ENCODE data around the gene ZIC5. TPM values are rescaled to one million over a fixed set of nuclear protein-coding genes. Genes with fewer than 3 reads are reported as not detected.

ZIC5 gene
- total and polyA plus RNA-seq, 2 of the 4 experiments (the other 2 are of a cell fraction) = not detected

GRCh38 chr13:99991013-99991827, 19.7 kb upstream of the ZIC5 start:
- Histone ChIP-seq H3K23ac (ENCODE audit: low read depth, low read length) (no peak overlapping the region), H3K4me1 (ENCODE audit: control insufficient read depth, insufficient read depth, low read length) (no peaks in the 10 kb centered on the region), H3K9ac (ENCODE audit: low read depth, low read length) (no peak overlapping the region), H3K4me2 (ENCODE audit: low read depth, low read length) (no peak overlapping the region), H3K14ac (replicated peaks; ENCODE audit: low read depth, low read length) (no peak overlapping the region), H2BK15ac (ENCODE audit: low read depth, low read length) (no peak overlapping the region), H2AK5ac (ENCODE audit: low read depth, low read length) (no peak overlapping the region), H2BK5ac (ENCODE audit: low read depth, low read length, poor library complexity, severe bottlenecking) (no peak overlapping the region), H2BK20ac (ENCODE audit: low read depth, low read length) (no peak overlapping the region), H3K27me3 (ENCODE audit: control insufficient read depth, insufficient read depth, low read length) (peaks cover 93% of the 10 kb centered on the region), H3K4me3 (ENCODE audit: insufficient read depth, low read depth, low read length) (no peak overlapping the region), H3K4ac (ENCODE audit: low read depth, low read length) (no peak overlapping the region), H3K9me1 (ENCODE audit: insufficient read depth, low read length) (0 out of 2 replicates have a peak, but pooled peaks cover 3% of the 10 kb centered on the region), H4K91ac (ENCODE audit: insufficient read depth, low read depth, low read length) (no peak overlapping the region), H3K18ac (ENCODE audit: low read depth, low read length) (no peak overlapping the region), H4K5ac (ENCODE audit: low read depth, low read length) (no peak overlapping the region), H3K9me3 (ENCODE audit: control insufficient read depth, insufficient read depth, low read length) (peaks cover 31% of the 10 kb centered on the region), H2AK9ac (replicated peaks; ENCODE audit: low read depth, low read length, poor library complexity) (no peak overlapping the region), H4K20me1 (ENCODE audit: insufficient read depth, low read length) (peaks cover 8% of the 10 kb centered on the region), H2AFZ (replicated peaks; ENCODE audit: low read length, poor library complexity) (no peak overlapping the region), H3K36me3 (ENCODE audit: control insufficient read depth, insufficient read depth, low read length) (no peaks in the 10 kb centered on the region), H3K27ac (ENCODE audit: insufficient read depth, low read length) (no peak overlapping the region), H3K79me1 (ENCODE audit: low read depth in 1 of 2, low read length in 2 of 2) (no peaks in the 10 kb centered on the region), H3K56ac (ENCODE audit: extremely low read depth, insufficient read depth, low read length) (no peak overlapping the region), H4K8ac (ENCODE audit: low read depth in 2 of 2, low read length in 2 of 2) (no peak overlapping the region), H2BK120ac (ENCODE audit: low read depth, low read length) (no peak overlapping the region)
- ChIA-PET POLR2A (ENCODE audit: unreplicated experiment) (no interaction called here), CTCF (interaction anchor here (0.6 kb wide), 1 partner anchor 213 kb away, joined by 3 read pairs; no protein-coding TSS in a partner anchor)
- BruUV-seq (replicated peaks) = no TSS peak
- DNase-seq = no peak
- dilution Hi-C loops (cut with HindIII; ENCODE audit: low sequenced_read_pairs, unreplicated experiment) = no loop called here
- intact Hi-C loops (cut with micrococcal nuclease) = no loop called here
- no peak for ATAC-seq (ENCODE audit: low read depth)
- WGBS, 2 experiments (ENCODE audit: extremely low coverage in 2 of 2, insufficient read length in 1 of 2) = 42% methylated on average over 2 of the region's 35 CpGs; no CpG with 5 or more reads in 1 of the 2 experiments
- in situ Hi-C loops (cut with MboI; ENCODE audit: low sequenced_read_pairs) = no loop called here
- TF ChIP-seq MXI1 (IDR thresholded peaks at IDR 0.05; ENCODE audit: borderline replicate concordance, low read depth, low read length) (no peak), BHLHE40 (IDR thresholded peaks at IDR 0.05; ENCODE audit: low read depth, low read length) (no peak), RFX5 (IDR thresholded peaks at IDR 0.05; ENCODE audit: low read depth, low read length) (no peak), MAFK (IDR thresholded peaks at IDR 0.05; ENCODE audit: low read depth, low read length) (no peak), FOS (IDR thresholded peaks at IDR 0.05; ENCODE audit: low read depth, low read length) (no peak), MAZ (IDR thresholded peaks at IDR 0.05; ENCODE audit: borderline replicate concordance, low read depth, low read length) (no peak), POLR2A (IDR thresholded peaks at IDR 0.05; ENCODE audit: low read depth, low read length) (no peak), CEBPB (IDR thresholded peaks at IDR 0.05; ENCODE audit: low read depth, low read length) (no peak), ELK1 (IDR thresholded peaks at IDR 0.05; ENCODE audit: borderline replicate concordance, low read depth, low read length) (no peak), RAD21 (IDR thresholded peaks at IDR 0.05; ENCODE audit: low read length) (no peak), SMC3 (IDR thresholded peaks at IDR 0.05; ENCODE audit: low read depth, low read length) (no peak), NFE2L2 (IDR thresholded peaks at IDR 0.05; ENCODE audit: low read depth, low read length) (no peak), RCOR1 (IDR thresholded peaks at IDR 0.05; ENCODE audit: insufficient replicate concordance, low read length) (no peak), CTCF (conservative IDR thresholded peaks at IDR 0.05; ENCODE audit: low read depth, low read length) (no peak)
- TF ChIP-seq, protein P1, sequence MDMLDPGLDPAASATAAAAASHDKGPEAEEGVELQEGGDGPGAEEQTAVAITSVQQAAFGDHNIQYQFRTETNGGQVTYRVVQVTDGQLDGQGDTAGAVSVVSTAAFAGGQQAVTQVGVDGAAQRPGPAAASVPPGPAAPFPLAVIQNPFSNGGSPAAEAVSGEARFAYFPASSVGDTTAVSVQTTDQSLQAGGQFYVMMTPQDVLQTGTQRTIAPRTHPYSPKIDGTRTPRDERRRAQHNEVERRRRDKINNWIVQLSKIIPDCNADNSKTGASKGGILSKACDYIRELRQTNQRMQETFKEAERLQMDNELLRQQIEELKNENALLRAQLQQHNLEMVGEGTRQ (IDR thresholded peaks at IDR 0.05; ENCODE audit: low read depth, low read length) = no peak
